Pancreas (tissue), 10 donors: ENCODE results near the gene TMEM62. TPM values are rescaled to one million over a fixed set of nuclear protein-coding genes. Genes with fewer than 3 reads are reported as not detected.

ENCODE experiments used
- ATAC-seq, 4 donors: fragments of 200-7000 bp; cut with Tn5 transposase; one replicate each; pipeline versions ENCODE4 v1.8.0 to v1.9.1; 2020; ENCODE audit warnings: mild to moderate bottlenecking in 4 of 4, moderate library complexity in 4 of 4
- DNase-seq, 6 donors: peaks; one replicate each; pipeline ENCODE4 v3.0.0-alpha.2; 2020
- FAIRE-seq: peaks from 2 replicates; lab custom pipeline; 2012; peaks lifted over from hg19 to GRCh38; lab: Jason Lieb, UNC
- H3K27ac ChIP-seq, 4 donors: fragments of 200-600 bp; sonication (generic); 1 replicate in 3 of 4; 2 replicates in 1 of 4; pipeline versions ENCODE4 v1.5.0 to v1.8.0; 2020
- H3K27me3 ChIP-seq, 4 donors: fragments of 200-600 bp; one replicate each; pipeline ENCODE4 v1.8.0; 2021
- H3K36me3 ChIP-seq, 3 donors: fragments of 200-600 bp; sonication (generic) in 1 of 3; one replicate each; pipeline versions ENCODE4 v1.5.0 to v1.8.0; 2020 to 2021
- H3K4me1 ChIP-seq, 3 donors: fragments of 200-600 bp; one replicate each; pipeline ENCODE4 v1.8.0; 2021
- H3K4me3 ChIP-seq, 4 donors: fragments of 200-600 bp; sonication (generic) in 2 of 4; one replicate each; pipeline versions ENCODE4 v1.5.0 to v1.8.0; 2020 to 2021
- H3K9me3 ChIP-seq, 4 donors: fragments of 200-600 bp; one replicate each; pipeline ENCODE4 v1.8.0; 2021
- WGBS, 2 donors: extraction: QIAGEN DNeasy Blood & Tissue Kit; methylation state at CpG; one replicate each; pipeline ENCODE4 v1.1.7; 2013; 5-methylcytosine and 5-hydroxymethylcytosine counted together
- intact Hi-C, 3 donors: fragments of 100-400 bp; cut with DNase I; formaldehyde crosslinking; loops; one replicate each; pipeline versions ENCODE4 v1.11.1 to v1.14.2; 2022
- polyA plus RNA-seq, 2 donors: library from polyadenylated mRNA; stranded (reverse); fragments of 200-250 nt; gene quantifications; one replicate each; pipeline ENCODE4 v1.2.3, GENCODE V29; 2013
- total RNA-seq, 6 donors: library from RNA; stranded (reverse); fragmentation: NEBNext Ultra II Directional in 4 of 6; extraction: Animal tissue kit (Norgen Biotek cat#: 25700) in 4 of 6; gene quantifications; one replicate each; pipeline versions ENCODE4 v1.2.1 to v1.2.4, GENCODE V29; 2021 to 2023
- TF ChIP-seq, protein P1 (sequence below), 4 donors: fragments of 200-600 bp; sonication (generic) in 3 of 4; IDR thresholded peaks; one replicate each; pipeline versions ENCODE4 v1.5.0 to v1.8.0; 2021; ENCODE audit warnings: antibody characterized with exemption in 4 of 4
- donor health status: healthy with polysubstance abuse.
- donor health status: DM: no; HTN: no; CAD: no; lungs with moderate emphysema.
- donor health status: DM: no; HTN: no; CAD: no.
- donor health status: control.
- donor health status: control.
- donor health status: Bipolar disorder and iron deficiency.
- donor health status: DM: yes; HTN: yes; CAD: no.
- donor health status: DM: no; HTN: no; CAD: no.
- donor health status: DM: no; HTN: no; CAD: no.
- donor health status: DM: yes; HTN: yes; CAD: no.

TMEM62 gene
- total and polyA plus RNA-seq, 8 donors = 8.1 to 16.8 (median 11.5) TPM

DNA sequence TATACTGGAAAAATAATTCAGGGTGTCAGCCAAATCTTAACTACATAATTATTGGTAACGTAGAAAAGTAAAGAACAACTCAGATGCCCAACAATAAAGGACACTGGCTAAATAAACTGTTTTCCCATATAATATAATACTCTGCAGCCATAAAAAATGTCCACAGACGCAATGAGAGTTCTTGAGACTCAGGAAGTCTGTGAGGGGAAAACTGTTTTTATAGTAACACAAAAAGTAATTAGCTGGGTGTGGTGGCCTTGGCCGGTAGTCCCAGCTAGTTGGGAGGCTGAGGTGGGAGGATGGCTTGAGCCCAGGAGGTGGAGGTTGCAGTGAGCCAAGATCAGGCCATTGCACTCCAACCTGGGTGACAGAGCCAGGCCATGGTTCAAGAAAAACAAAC is 22.0 kb upstream of the TMEM62 start:
- Histone ChIP-seq H3K36me3 (no peaks in the 10 kb centered on the region), H3K4me3 (no peak overlapping the region), H3K9me3 (no peaks in the 10 kb centered on the region), H3K27ac (no peak overlapping the region), H3K27me3 (no peaks in the 10 kb centered on the region), H3K4me1 (peaks cover 0 to 6% (median 0%) of the 10 kb centered on the region in 3 donors)
- no peak for ATAC-seq
- WGBS, 2 donors = 87 to 90% methylated on average over 3 of the region's 3 CpGs
- no peak for DNase-seq
- FAIRE-seq = no peak
- intact Hi-C loops = no loop called here
- TF ChIP-seq, protein P1, sequence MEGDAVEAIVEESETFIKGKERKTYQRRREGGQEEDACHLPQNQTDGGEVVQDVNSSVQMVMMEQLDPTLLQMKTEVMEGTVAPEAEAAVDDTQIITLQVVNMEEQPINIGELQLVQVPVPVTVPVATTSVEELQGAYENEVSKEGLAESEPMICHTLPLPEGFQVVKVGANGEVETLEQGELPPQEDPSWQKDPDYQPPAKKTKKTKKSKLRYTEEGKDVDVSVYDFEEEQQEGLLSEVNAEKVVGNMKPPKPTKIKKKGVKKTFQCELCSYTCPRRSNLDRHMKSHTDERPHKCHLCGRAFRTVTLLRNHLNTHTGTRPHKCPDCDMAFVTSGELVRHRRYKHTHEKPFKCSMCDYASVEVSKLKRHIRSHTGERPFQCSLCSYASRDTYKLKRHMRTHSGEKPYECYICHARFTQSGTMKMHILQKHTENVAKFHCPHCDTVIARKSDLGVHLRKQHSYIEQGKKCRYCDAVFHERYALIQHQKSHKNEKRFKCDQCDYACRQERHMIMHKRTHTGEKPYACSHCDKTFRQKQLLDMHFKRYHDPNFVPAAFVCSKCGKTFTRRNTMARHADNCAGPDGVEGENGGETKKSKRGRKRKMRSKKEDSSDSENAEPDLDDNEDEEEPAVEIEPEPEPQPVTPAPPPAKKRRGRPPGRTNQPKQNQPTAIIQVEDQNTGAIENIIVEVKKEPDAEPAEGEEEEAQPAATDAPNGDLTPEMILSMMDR (IDR thresholded peaks at IDR 0.05) = no peak

DNA sequence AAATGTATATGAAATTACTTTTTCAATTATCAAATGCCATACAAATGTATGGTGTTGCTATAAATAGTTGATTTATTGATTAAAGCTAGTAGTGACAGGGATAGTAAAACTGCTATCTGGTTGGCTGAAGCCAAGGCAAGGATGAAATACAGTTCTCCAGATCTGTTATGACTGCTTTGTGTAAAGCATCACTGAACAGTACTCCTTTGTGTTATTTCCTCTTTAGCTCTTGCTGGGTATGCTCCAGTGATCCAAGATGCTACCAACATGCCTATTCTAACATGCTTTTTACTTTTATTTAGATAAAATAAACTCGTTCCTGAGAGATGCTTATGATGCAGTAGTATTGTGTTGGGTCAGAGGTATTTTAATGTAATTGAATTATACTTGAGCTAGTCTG is 15.1 kb upstream of the TMEM62 start:
- Histone ChIP-seq H3K4me1 (peaks cover 0 to 7% (median 0%) of the 10 kb centered on the region in 3 donors), H3K9me3 (no peaks in the 10 kb centered on the region), H3K36me3 (no peaks in the 10 kb centered on the region), H3K4me3 (no peak overlapping the region), H3K27me3 (no peaks in the 10 kb centered on the region), H3K27ac (no peak overlapping the region)
- ATAC-seq (no peak), DNase-seq (no peak), FAIRE-seq (no peak)
- intact Hi-C loops = no loop called here
- WGBS, 2 donors = 35 to 36% methylated on average over 1 of the region's 1 CpG
- TF ChIP-seq, protein P1 (IDR thresholded peaks at IDR 0.05) = no peak

DNA sequence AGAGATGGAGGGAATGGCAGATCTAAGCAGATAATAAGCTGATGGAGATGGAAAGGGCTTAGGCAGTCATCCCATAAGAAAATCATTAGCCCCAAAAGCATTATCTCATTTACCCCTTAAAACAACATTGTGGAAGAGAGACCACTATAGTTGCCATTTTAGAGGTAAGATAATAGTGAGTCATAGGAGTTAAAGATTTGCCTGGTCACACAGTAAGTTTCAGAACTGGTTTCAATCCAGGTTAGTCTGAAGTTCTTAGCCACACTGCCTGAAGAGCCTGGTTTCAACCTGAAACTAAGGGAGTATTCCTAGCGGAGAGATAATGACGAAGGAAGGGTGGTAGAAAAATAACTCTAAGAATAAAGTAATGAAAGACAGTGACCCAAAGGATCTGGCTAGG is 14.6 kb upstream of the TMEM62 start:
- WGBS, 2 donors = 83 to 88% methylated on average over 2 of the region's 2 CpGs
- TF ChIP-seq, protein P1 (IDR thresholded peaks at IDR 0.05) = no peak

DNA sequence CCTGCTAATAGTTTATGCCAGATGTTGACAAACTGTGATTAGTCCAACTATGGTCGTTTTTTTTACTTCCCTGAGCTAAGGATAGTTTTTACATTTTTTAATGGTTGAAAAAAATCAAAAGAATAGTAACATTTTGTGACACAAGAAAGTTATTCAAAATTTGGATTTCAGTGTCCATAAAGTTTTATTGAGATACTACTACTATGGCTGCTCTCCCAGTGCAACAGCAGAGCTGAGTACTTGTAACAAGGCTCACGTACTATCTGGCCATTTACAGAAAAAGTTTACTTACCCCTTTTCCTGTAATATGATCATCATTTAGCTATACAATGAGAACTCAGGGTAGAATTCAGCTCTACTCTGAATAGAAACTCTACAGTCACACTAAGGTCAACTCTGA is 11.5 kb upstream of the TMEM62 start:
- DNase-seq (no peak), ATAC-seq (no peak), FAIRE-seq (no peak)
- no peak overlapping the region for H3K4me3 ChIP-seq
- H3K27me3 ChIP-seq = no peaks in the 10 kb centered on the region
- no peaks in the 10 kb centered on the region for H3K36me3 ChIP-seq
- peaks cover 0 to 24% (median under 1%) of the 10 kb centered on the region in 3 donors for H3K4me1 ChIP-seq
- H3K9me3 ChIP-seq = no peaks in the 10 kb centered on the region
- 60 to 64% methylated on average over 2 of the region's 2 CpGs for WGBS, 2 donors
- TF ChIP-seq, protein P1 (IDR thresholded peaks at IDR 0.05) = no peak
- intact Hi-C loops = no loop called here
- H3K27ac ChIP-seq = no peak overlapping the region

More for the DNA sequence above, 14.6 kb upstream of the TMEM62 start:
- ATAC-seq (no peak), DNase-seq (no peak), FAIRE-seq (no peak)
- Histone ChIP-seq H3K27me3 (no peaks in the 10 kb centered on the region), H3K36me3 (no peaks in the 10 kb centered on the region), H3K27ac (no peak overlapping the region), H3K9me3 (no peaks in the 10 kb centered on the region), H3K4me1 (peaks cover 0 to 7% (median 0%) of the 10 kb centered on the region in 3 donors), H3K4me3 (no peak overlapping the region)
- intact Hi-C loops = no loop called here

DNA sequence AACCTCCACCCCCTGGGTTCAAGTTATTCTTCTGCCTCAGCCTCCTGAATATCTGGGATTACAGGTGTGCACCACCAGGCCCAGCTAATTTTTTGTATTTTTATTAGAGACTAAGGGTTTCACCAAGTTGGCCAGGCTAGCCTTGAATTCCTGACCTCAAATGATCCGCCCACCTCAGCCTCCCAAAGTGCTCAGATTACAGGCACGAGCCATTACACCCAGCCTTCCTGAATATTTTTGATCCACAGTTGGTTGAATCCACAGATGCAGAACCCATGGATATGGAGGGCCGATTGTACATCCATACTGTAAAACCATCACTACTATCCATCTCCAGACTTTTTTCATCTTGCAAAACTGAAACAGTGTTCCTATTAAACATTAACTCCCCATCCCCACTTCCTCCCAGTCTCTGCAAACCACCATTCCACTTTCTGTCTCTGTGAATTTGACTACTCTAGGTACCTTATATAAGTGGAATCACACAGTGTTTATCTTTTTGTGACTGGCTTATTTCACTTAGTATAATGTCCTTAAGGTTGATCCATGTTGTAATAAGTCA is 8.2 kb upstream of the TMEM62 start:
- FAIRE-seq (peak; percentile 54), DNase-seq (no peak), ATAC-seq (peak in 1 of 4 donors; percentile 8)
- peak overlapping the region in 2 of 4 donors; percentile 37 to 44 for H3K27ac ChIP-seq
- TF ChIP-seq, protein P1 (IDR thresholded peaks at IDR 0.05) = no peak
- WGBS, 2 donors = 36 to 46% methylated on average over 3 of the region's 3 CpGs
- H3K4me1 ChIP-seq = peaks cover 9 to 29% (median 14%) of the 10 kb centered on the region in 3 donors
- no peak overlapping the region for H3K4me3 ChIP-seq
- H3K9me3 ChIP-seq = no peaks in the 10 kb centered on the region
- intact Hi-C loops = no loop called here
- no peaks in the 10 kb centered on the region for H3K36me3 ChIP-seq
- H3K27me3 ChIP-seq = no peaks in the 10 kb centered on the region
